Gastroesophageal sphincter (tissue), 4 donors: ENCODE measurements around the gene DUS3L. TPM values are rescaled to one million over a fixed set of nuclear protein-coding genes. Genes with fewer than 3 reads are reported as not detected.
A peak's percentile ranks its signal among the peaks of the same experiment; 100 is the strongest.

Source experiments
- ATAC-seq: fragments of 150-250 bp; one replicate; pipeline ENCODE4 v1.9.1; 2016; ENCODE audit warnings: mild to moderate bottlenecking, moderate library complexity
- H3K27ac ChIP-seq, 4 donors: fragments of 200-600 bp; sonication (generic) in 3 of 4; 1 replicate in 3 of 4; 2 replicates in 1 of 4; pipeline ENCODE4 v1.5.1; 2016 to 2019
- H3K27me3 ChIP-seq: fragments of 200-600 bp; sonication (generic); one replicate; pipeline ENCODE4 v1.5.1; 2019
- H3K36me3 ChIP-seq, 2 donors: fragments of 200-600 bp; sonication (generic); one replicate each; pipeline ENCODE4 v1.5.1; 2019; ENCODE audit warnings: control low read depth in 1 of 2
- H3K4me1 ChIP-seq, 3 donors: fragments of 200-600 bp; sonication (generic); 1 replicate in 2 of 3; 2 replicates in 1 of 3; pipeline ENCODE4 v1.5.1; 2016 to 2019; ENCODE audit warnings: control low read depth in 2 of 3
- H3K4me3 ChIP-seq, 2 donors: fragments of 200-600 bp; sonication (generic); one replicate each; pipeline ENCODE4 v1.5.1; 2019; ENCODE audit warnings: mild to moderate bottlenecking in 1 of 2, moderate library complexity in 1 of 2
- H3K9me3 ChIP-seq, 3 donors: fragments of 200-600 bp; sonication (generic); one replicate each; pipeline ENCODE4 v1.5.1; 2017 to 2019; ENCODE audit warnings: control low read depth in 2 of 3
- EP300 ChIP-seq: sonication (generic); formaldehyde crosslinking; IDR thresholded peaks from one replicate; pipeline ENCODE4 v1.6.1; 2017; ENCODE audit warnings: antibody characterized with exemption, mild to moderate bottlenecking
- POLR2A ChIP-seq, 2 donors: fragments of 450-650 bp; IDR thresholded peaks; one replicate each; pipeline ENCODE4 v1.6.1; 2017; ENCODE audit warnings: antibody characterized with exemption in 2 of 2, mild to moderate bottlenecking in 2 of 2, moderate library complexity in 1 of 2
- POLR2AphosphoS5 ChIP-seq: sonication (generic); formaldehyde crosslinking; IDR thresholded peaks from one replicate; pipeline ENCODE4 v1.6.1; 2017; ENCODE audit warnings: antibody characterized with exemption
- WGBS, 2 donors: methylation state at CpG; one replicate each; pipeline ENCODE4 v1.1.5; 2018; ENCODE audit warnings: low coverage in 1 of 2; 5-methylcytosine and 5-hydroxymethylcytosine counted together
- total RNA-seq, 4 donors: library from RNA; depleted of rRNA; stranded (reverse); fragments of >200 nt; gene quantifications; one replicate each; pipeline ENCODE4 v1.1.0, GENCODE V29; 2016
- TF ChIP-seq, protein P1 (sequence below), 4 experiments: fragments of 200-600 bp in 2 of 4; fragments of 450-650 bp in 2 of 4; sonication (generic) in 1 of 4; IDR thresholded peaks; one replicate each; pipeline ENCODE4 v1.5.1; 2017 to 2019; ENCODE audit warnings: antibody characterized with exemption in 4 of 4, mild to moderate bottlenecking in 2 of 4, moderate library complexity in 2 of 4

Gene DUS3L
- total RNA-seq, 4 donors from 2014 or later = 14.1 to 39.4 (median 22.6) TPM

DNA sequence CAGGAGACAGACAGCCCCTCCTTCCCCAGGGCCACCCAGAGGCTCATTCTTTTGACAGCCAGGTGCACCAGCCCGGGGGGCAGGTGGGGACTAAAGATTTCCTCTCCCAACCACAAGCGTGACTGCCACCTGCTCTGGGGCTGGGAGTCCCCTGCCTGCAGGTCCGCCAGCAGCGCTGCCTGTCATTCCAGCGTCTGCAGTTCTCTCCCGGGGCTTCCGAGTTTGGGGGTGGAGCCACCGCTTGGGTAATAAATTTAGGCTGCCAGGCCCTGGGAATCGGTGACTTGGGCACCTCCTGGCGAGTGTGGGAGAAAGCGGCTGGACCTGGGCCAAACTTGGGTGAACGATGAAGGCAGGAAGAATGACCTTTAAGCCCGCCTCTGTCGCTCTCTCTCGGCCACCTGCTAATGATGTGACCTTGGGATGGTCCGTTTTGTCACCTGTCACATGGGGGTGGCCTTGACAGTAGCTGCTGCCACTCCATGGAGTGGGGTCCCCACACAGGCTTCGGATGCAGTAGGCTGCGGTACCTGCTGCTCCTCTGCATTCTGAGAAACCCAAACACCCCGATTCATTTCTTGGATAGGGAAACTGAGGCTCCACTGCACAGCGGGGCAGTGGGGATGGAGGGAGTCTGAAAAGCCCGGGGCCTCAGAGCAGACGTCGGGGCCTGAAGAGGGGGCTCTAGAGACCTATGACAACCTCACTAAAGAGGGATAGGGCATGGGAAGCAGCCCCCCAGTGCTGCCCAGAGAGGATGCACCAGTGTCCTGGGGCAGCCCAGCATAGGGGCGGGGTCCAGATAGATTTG lies 35.8 kb upstream of the DUS3L start:
- ATAC-seq = no peak

DNA sequence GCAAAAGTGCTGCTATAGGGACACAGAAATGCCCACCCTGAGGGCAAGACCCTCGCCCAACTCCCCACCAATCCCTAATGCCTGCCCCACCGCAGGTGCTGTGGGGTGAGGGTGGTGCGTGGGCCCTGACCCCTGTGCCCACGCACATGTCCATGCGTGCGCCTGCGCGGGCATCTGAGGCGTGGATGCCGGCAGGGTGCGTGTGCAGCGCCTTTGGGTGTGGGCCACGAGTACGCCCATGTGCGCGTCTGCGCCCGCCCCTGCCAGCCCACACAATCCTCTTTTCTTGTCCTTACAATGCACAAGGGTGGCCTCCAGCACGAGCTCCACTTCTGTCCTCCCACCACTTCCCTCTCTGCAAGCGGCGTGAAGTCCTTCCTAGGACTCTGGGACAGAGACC lies 34.2 kb upstream of the DUS3L start:
- H3K27ac ChIP-seq = no peak overlapping the region
- TF ChIP-seq POLR2AphosphoS5 = no peak
- TF ChIP-seq, protein P1, sequence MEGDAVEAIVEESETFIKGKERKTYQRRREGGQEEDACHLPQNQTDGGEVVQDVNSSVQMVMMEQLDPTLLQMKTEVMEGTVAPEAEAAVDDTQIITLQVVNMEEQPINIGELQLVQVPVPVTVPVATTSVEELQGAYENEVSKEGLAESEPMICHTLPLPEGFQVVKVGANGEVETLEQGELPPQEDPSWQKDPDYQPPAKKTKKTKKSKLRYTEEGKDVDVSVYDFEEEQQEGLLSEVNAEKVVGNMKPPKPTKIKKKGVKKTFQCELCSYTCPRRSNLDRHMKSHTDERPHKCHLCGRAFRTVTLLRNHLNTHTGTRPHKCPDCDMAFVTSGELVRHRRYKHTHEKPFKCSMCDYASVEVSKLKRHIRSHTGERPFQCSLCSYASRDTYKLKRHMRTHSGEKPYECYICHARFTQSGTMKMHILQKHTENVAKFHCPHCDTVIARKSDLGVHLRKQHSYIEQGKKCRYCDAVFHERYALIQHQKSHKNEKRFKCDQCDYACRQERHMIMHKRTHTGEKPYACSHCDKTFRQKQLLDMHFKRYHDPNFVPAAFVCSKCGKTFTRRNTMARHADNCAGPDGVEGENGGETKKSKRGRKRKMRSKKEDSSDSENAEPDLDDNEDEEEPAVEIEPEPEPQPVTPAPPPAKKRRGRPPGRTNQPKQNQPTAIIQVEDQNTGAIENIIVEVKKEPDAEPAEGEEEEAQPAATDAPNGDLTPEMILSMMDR (IDR thresholded peaks at IDR 0.05) = no peak
- TF ChIP-seq EP300 = no peak
- TF ChIP-seq POLR2A (IDR thresholded peaks at IDR 0.05) = no peak
- WGBS, 2 donors = 100% methylated on average over 7 of the region's 21 CpGs; no CpG with 5 or more reads in 1 of the 2 donors
- ATAC-seq = no peak
- no peak overlapping the region for H3K4me3 ChIP-seq
- no peaks in the 10 kb centered on the region for H3K36me3 ChIP-seq
- H3K9me3 ChIP-seq = no peaks in the 10 kb centered on the region
- peaks cover 23% of the 10 kb centered on the region for H3K27me3 ChIP-seq
- peaks cover 0 to 59% (median 22%) of the 10 kb centered on the region in 3 donors for H3K4me1 ChIP-seq

More for the DNA sequence above, 35.8 kb upstream of the DUS3L start:
- peaks cover 0 to 55% (median 21%) of the 10 kb centered on the region in 3 donors for H3K4me1 ChIP-seq
- no peaks in the 10 kb centered on the region for H3K9me3 ChIP-seq
- peaks cover 23% of the 10 kb centered on the region for H3K27me3 ChIP-seq
- TF ChIP-seq POLR2AphosphoS5 = peak; percentile 26
- TF ChIP-seq, protein P1 (IDR thresholded peaks at IDR 0.05) = peak in 3 of 4 experiments; percentile 37 to 52 (median 43)
- no peak for TF ChIP-seq POLR2A (IDR thresholded peaks at IDR 0.05)
- H3K4me3 ChIP-seq = no peak overlapping the region
- H3K27ac ChIP-seq = peak overlapping the region in 3 of 4 donors; percentile 94 to 98 (median 96)
- 17 to 40% methylated on average over 1 to 12 of the region's 24 CpGs for WGBS, 2 donors
- no peaks in the 10 kb centered on the region for H3K36me3 ChIP-seq

DNA sequence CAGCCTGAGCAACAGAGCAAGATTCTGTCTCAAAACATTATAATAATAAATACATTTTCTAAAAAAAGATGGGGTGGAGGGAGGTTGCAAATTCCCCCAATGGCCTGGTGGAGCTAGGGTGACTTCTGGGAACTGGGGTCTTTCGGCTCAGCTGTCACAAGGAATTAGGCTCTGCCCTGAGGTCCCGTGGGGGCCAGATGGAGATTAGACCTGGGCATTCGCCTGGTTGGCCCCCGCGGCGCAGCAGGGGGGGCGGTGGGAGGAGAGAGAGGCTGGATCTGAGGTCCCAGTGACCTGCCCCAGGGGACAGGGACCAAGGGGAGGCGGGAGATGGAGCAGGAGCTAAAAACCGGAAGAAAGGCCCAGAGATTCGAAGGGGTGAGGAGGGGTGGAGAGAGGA lies 33.8 kb upstream of the DUS3L start:
- 84 to 98% methylated on average over 7 to 10 of the region's 10 CpGs for WGBS, 2 donors

DNA sequence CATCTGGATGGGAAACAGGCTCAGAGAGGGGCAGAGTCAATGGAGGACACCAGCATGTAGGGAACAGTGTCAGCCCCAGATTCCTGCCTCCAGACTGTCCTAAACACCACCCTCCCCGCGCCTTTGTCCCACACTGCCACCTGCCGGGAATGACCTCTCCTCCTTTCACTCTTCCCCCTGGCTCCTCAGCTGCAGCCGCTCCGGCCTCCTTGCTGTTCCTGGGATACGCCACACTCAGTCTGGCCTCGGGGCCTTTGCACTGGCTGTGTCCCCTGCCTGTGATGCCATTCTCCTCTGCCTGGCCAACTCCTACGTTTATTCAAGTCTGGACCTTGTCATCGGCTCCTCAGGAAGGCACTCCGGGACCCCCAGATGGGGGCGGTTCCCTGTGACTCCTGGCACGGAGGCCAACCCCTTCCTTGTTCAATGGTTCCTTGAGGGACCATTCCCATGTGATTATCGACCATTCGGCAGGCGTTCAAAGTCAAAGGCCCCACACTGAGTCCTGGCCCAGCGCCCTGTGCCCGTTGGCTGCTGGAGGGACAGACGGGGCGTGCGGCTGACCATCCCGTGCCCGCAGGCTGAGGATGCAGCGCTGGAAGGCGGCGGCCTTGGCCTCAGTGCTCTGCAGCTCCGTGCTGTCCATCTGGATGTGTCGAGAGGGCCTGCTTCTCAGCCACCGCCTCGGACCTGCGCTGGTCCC lies 32.8 kb upstream of the DUS3L start:
- no peak for TF ChIP-seq EP300
- no peak for TF ChIP-seq POLR2A (IDR thresholded peaks at IDR 0.05)
- TF ChIP-seq, protein P1 (IDR thresholded peaks at IDR 0.05) = no peak
- TF ChIP-seq POLR2AphosphoS5 = no peak
- no peak overlapping the region for H3K4me3 ChIP-seq
- peaks cover 10% of the 10 kb centered on the region for H3K27me3 ChIP-seq
- ATAC-seq = no peak
- H3K36me3 ChIP-seq = no peaks in the 10 kb centered on the region
- WGBS, 2 donors = 70% methylated on average over 11 of the region's 30 CpGs; no CpG with 5 or more reads in 1 of the 2 donors
- H3K4me1 ChIP-seq = peaks cover 0 to 46% (median 11%) of the 10 kb centered on the region in 3 donors
- no peak overlapping the region for H3K27ac ChIP-seq
- no peaks in the 10 kb centered on the region for H3K9me3 ChIP-seq

More for the DNA sequence above, 33.8 kb upstream of the DUS3L start:
- no peaks in the 10 kb centered on the region for H3K36me3 ChIP-seq
- ATAC-seq = no peak
- H3K4me3 ChIP-seq = no peak overlapping the region
- peaks cover 0 to 56% (median 21%) of the 10 kb centered on the region in 3 donors for H3K4me1 ChIP-seq
- no peaks in the 10 kb centered on the region for H3K9me3 ChIP-seq
- peaks cover 20% of the 10 kb centered on the region for H3K27me3 ChIP-seq
- TF ChIP-seq POLR2A (IDR thresholded peaks at IDR 0.05) (no peak), POLR2AphosphoS5 (no peak), EP300 (no peak)
- TF ChIP-seq, protein P1 (IDR thresholded peaks at IDR 0.05) = no peak
- H3K27ac ChIP-seq = no peak overlapping the region
